Measurements from ENCODE around the gene CHST15.
"Not testable (repeated sequence)": the region's sequence is repeated elsewhere in the genome, so short reads cannot be mapped to it uniquely, and the experiment has no call there.

Gene CHST15

GRCh38 chr10:124095801-124096200 lies 2.4 kb upstream of the CHST15 start:
- DNase-seq: not testable (repeated sequence)

DNA sequence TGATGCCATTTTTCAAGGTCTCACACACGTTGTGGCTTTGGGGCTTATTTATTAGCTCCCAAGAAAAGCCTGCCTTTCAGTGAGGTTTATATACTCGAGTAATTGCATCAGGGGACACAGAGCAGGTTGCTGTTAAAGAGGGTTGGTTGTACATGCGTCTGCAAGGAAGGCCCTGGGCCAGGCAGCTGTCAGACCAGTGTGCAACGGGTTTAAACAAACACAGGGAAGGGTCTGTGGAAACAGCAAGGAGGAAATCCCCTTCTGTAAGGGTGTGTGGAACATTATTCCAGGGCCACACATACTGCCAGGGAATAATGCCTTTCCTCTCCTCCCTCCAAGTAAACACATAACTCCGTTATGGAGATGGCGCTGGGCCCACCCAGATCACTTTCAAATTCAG lies 1.7 kb upstream of the CHST15 start:
- DNase-seq: no peak

DNA sequence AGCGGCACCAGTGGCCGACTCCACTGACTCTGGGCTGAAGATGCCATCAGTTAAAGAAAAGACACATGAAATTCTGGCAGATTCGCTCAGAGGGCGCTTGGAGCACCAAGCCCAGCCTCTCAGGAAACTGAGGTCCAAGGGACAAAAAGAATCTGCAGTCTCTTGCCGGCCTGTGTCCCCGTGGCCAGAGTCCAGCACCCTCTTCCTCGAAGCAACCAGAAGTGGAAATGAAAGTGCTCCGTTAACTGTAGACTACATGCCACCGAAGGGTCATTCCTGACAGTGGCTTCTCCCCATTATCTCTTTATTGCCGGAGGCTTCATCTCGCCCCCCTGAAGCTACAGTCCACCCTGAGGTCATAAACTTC lies 1.0 kb upstream of the CHST15 start:
- no peak for DNase-seq

DNA sequence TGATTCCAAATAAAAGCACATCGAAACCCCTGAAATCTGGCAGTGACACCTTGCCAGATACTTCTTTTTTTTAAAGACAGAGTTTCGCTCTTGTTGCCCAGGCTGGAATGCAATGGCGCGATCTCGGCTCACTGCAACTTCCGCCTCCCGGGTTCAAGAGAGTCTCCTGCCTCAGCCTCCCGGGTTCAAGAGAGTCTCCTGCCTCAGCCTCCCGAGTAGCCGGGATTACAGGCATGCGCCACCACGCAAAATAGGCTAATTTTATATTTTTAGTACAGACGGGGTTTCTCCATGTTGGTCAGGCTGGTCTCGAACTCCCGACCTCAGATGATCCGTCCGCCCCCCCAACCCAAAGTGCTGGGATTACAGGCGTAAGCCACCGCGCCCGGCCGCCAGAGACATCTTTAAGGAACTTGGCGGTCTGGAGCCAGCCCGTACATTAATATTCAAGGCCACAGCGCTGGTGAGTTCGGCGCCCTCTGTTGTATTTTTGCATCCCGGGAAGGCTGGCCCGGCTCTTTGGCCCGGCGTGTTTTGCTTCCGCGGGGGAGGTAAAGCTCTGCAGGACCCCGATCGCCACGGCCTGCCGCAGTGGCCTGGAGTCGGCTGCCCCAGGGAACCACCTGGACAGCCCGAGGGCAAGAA lies 498 bp upstream of the CHST15 start:
- DNase-seq: not testable (repeated sequence)

- DNase-seq: no peak
Measured at GRCh38 chr10:124092250-124092859, 1.0 kb downstream of the CHST15 start.

GRCh38 chr10:124091646-124092249 lies 1.6 kb downstream of the CHST15 start:
- no peak for DNase-seq

DNA sequence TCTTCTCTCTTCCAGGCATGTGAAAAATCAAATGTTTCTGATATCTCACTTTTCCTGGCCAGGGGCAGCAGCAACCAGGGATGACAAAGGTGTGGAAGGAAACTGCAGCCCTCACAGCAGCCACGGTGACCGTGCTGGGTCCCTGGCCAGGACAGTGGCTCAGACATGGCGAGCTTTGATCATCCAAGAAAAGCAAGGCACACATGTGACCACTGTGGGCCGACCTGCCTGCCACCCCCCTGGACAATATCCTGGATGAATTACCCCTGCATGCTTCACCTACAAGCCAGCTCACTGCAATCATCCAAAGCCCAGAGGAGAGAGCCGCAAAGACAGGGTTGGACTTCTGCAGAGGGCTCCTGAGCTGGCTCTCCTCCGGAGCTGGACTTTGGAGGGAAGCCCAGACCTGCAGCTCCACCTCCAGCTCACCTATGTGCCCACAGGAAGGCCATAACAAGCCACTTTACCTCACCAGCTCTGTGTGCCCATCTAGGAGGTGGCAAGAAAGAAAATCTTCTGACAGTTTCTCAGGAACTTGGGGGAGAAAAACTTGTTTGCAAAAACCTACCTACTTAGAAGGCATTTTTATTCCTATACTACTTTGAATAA lies 2.7 kb downstream of the CHST15 start:
- DNase-seq: no peak

DNA sequence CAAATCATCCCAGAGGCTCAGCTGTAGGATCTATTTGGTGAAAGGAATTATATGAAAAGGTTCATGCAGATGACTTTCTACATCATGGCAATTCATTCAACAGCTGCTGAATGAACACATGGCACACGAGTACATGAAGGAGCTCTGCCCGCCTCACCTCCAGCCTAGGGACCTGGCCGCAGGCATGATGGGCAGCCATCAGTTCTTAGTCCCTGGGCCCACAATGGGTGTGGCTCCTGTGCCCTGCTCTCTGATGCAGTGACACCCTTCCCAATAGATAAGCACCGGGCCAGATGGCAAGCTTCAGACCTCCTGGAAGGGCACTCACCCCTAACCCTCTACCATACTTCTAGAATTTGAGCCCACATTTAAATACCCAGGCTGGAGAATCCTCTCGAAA lies 3.5 kb downstream of the CHST15 start:
- DNase-seq: no peak

GRCh38 chr10:124088915-124089314 lies 4.5 kb downstream of the CHST15 start:
- DNase-seq: no peak

GRCh38 chr10:124087672-124088634 lies 5.4 kb downstream of the CHST15 start:
- DNase-seq: no peak

DNA sequence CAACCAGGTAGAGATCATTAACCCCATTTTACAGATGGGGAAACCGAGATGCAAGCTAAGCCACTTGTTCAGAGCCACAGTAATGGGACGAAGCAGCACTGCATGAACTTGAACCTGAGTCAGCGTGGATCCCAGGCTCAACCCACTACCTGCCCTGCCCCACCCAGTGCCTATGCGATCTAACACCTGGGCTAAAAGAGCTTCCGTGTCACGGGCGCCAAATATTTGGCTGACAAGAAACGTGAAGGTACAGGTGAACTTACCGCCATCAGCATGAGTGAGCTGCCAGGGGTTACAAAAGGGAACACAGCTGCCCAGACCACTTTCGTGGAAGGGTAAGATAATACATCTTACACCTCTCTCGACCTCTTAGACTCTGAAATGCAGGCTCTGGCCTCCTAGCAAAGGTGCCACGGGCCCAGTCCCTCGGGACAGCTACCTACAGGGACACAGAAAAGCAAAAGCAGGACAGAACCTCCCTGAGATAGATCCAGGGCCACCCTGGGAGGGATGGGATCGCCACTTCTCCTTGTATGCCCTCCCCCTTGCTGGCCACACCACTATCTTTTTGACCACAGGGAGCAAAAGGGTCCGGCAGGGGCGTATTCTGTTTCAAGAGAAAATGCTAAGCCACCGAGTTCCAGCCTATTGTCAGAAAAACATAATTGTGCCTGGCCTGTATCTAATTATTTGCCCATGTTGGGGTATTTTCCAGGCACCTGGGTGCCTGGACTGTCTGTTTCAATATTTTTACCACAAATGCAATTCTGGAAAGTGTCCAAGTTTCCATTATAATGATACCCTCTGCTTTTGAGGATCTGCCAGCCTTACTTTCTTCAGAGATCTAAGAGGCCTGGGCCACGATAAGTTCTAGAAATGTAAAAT lies 6.4 kb downstream of the CHST15 start:
- DNase-seq: no peak

DNA sequence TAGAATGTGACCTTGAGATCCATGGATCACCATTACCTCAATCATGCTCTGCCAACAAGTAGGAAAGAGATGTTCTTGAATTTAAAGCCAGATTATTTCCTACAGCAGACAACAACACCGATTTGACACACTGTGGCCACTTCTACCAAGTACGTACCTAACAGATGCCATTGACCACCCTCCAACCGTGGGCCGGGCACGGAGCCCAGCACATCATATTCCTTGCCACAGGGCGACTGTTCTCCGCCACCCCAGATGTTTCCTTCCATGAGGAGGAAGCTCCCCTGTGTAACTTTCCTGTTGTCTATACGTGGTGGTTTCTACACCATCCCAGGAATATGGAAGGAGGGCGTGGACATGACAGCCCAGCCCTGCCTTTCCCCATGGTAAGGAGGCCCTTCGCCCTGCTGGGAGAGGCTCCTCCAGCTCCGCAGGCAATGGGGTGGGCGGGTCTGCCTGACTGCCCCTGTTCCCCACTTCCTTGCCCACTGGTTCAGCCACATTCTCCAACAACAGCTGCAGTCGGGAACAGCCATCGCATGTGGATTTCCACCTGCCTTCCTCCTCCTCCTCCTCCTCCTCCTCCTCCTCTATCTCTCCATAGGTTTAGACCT lies 7.2 kb downstream of the CHST15 start:
- no peak for DNase-seq

- no peak for DNase-seq
Measured at GRCh38 chr10:124085680-124086079, 7.7 kb downstream of the CHST15 start.

DNA sequence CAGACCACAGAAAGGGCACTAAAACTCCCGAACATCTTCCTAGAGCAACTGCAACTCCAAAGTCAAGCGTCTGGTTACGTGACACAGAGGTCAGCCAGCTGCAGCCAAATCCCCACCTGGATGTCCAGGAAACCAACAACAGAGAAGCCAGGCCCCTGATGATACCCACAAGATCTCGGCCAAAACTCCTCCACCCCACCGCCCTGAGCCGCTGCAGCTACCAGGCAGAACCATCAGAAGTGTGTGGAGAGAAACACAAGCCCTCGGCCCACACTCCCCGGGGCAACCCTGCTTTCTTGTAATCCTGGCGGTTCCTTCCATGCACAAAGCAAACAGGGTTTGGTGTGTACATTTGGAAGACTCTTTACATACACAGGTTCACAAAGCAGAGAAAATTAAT lies 8.7 kb downstream of the CHST15 start:
- DNase-seq: no peak

DNA sequence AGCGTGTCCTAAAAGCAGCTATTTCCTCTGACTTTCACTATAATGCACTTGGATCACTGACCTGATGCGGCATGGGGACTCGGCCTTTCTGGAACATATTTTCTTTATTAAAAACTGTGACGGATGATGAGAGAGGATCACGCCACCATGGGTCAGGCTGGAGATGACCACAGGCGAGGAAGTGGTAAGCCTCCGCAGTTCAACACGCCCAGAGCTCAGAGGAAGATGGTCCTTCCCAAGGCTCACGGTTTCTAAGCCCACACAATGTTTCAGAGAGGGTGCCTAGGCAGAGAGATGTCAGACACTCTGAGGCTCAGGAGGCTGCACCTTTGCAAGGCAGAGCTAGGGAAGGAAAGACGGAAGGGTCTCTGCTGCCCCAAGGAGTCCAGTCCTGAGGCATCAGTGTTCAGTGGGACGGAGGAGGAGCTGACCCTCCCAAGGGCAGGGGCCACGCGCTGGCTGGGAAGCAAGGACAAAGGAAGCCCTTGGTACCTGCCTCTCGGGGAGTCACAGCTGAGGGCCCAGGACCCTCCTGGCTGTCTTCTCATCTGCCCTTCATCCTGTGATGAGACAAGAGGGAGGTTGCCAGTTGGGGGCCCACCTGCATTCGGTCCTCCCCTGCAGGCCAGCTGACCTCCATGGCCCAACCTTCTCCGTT lies 9.5 kb downstream of the CHST15 start:
- no peak for DNase-seq

DNA sequence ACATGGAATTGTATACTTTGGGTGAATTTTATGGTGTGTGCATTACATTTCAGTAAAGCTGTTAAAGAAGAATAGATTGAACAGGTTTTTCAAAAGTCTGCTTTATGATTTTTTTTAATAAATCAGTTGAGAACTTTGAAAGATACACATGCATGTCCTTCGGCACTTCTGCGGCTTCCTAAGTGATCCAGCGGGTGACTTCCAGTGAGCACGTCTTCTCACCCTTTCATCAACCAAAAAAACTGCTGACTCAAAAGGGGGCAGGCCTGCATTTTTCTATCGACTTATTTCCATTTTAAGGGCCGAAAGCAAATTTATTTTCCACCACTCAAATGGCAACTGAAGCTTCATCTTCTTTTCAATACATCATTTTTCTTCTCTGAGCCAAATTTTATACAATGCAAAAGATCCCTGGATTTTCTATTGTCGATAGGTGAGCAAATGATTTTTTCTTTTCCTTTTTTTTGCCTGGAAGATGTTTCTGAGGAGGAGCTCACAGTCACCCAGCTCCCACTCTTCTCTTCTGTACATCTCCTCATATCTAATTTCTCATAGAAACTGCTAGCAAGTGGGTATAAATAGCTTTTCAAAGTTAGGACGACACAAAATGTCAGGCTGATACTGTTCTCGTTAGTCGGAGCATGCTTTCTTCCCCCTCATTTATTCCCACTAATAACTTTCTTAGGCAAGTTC lies 10.2 kb downstream of the CHST15 start:
- DNase-seq: no peak

GRCh38 chr10:124082555-124082954 lies 10.8 kb downstream of the CHST15 start:
- no peak for DNase-seq

DNA sequence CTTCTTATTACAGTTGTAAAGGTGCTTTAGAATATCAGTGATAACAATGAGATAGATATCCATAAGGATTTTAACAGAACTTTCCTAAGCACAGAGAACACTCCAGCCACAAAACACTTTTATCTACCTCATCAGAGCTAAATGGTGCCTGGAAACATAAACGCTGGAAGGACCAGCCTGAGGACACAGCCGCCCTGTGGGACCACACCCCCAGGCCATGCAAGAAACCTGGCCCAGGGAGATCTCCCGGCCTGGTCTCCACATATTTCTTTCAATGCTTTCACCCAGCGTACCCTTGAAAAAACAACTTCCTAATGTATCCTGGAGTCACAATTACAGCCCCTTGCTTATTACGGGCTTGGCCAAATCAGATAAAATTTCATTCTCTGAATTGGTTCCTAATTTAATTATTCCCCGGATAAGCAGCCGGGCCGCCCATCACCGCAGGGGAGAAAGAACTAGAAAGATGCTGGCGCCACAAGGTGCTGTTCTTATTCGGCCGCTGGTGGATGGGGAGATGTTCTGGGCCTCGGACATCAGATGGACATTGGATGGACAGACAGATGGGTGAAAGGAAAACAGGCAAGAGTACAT lies 11.8 kb downstream of the CHST15 start:
- DNase-seq: no peak

DNA sequence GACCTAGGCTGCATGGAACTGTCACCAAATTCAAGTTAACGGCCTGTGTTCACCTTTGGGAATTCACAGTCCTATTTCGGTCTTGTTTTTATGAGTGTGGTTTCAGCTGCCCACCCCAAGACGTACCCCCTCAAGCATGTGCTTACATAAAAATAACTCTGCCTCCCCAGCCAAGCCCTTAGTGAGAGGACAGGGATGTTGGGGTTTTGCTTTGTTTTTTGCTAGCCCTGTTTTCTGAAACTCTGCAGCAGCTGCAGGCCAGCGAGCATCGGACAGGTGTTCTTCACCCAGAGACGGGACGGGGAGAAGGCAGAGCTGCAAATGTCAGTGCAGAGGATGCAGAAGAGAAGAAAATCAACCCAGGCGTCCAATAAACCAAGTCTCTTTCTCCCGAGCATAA lies 13.5 kb downstream of the CHST15 start:
- no peak for DNase-seq

- no peak for DNase-seq
Measured at GRCh38 chr10:124078714-124079113, 14.7 kb downstream of the CHST15 start.
